H1 (cell line): ENCODE measurements around the gene NPR2. TPM values are rescaled to one million over a fixed set of nuclear protein-coding genes. Genes with fewer than 3 reads are reported as not detected.

Experiments
- CTBP2 ChIP-seq: IDR thresholded peaks from 2 replicates; pipeline ENCODE4 v1.7.0; 2011; ENCODE audit warnings: borderline replicate concordance, mild to moderate bottlenecking, moderate library complexity, mixed read lengths, low read length; ENCODE audit not compliant: insufficient read depth, insufficient read length
- EGR1 ChIP-seq: IDR thresholded peaks from 2 replicates; pipeline ENCODE4 v1.6.1; 2011; ENCODE audit warnings: low read depth, low read length, borderline replicate concordance
- SRF ChIP-seq: IDR thresholded peaks from 2 replicates; pipeline ENCODE4 v1.6.1; 2011; ENCODE audit warnings: mild to moderate bottlenecking, low read depth, low read length, moderate library complexity
- TBP ChIP-seq: IDR thresholded peaks from 2 replicates; pipeline ENCODE4 v1.6.1; 2011; ENCODE audit warnings: low read depth, low read length, improper control_type of control experiment
- polyA plus RNA-seq, 7 experiments: library from polyadenylated mRNA; depleted of rRNA in 3 of 7; stranded (reverse) in 5 of 7; unstranded in 2 of 7; fragments of >200 nt in 5 of 7; fragments of 200-250 nt in 2 of 7; gene quantifications; 1 replicate in 5 of 7; 2 replicates in 1 of 7; 4 replicates in 1 of 7; pipeline versions ENCODE4 v1.2.1 to v1.2.3, GENCODE V29; 2011 to 2013; ENCODE audit warnings: missing spikeins in 2 of 7, mixed read lengths in 2 of 7
- total RNA-seq: library from RNA; stranded (reverse); fragmentation: NEBNext Ultra II Directional; extraction: Animal tissue kit (Norgen Biotek cat#: 25700); gene quantifications from 2 replicates; pipeline ENCODE4 v1.2.1, GENCODE V29; 2021

Gene NPR2
- total and polyA plus RNA-seq, 2 of the 8 experiments (the other 6 are each of a cell fraction or from before 2014, with no cell fraction given) = 11.0 to 17.0 TPM

GRCh38 chr9:35745569-35745968 is 45.8 kb upstream of the NPR2 start (continued):
- TF ChIP-seq SRF (no peak), CTBP2 (no peak), TBP (no peak), EGR1 (no peak)
